Muscle of arm (tissue), 12 donors: Measurements from ENCODE around the gene SPIN2B. TPM values are rescaled to one million over a fixed set of nuclear protein-coding genes. Genes with fewer than 3 reads are reported as not detected.

Source experiments
- DNase-seq: peaks from one replicate; pipeline ENCODE4 v3.0.0-alpha.2; 2013
- polyA plus RNA-seq, 12 donors: library from polyadenylated mRNA; unstranded; fragments of 120-200 nt; gene quantifications; one replicate each; pipeline ENCODE4 v1.2.1, GENCODE V29; 2013; ENCODE audit not compliant: insufficient read length in 12 of 12

The SPIN2B gene
- polyA plus RNA-seq, 12 donors, result 9.5 to 18.0 (median 12.6) TPM; not detected in 2

GRCh38 chrX:57083143-57083542, 38.2 kb downstream of the SPIN2B start:
- DNase-seq, result no peak

- DNase-seq, result no peak
These were observed 46.9 kb downstream of the SPIN2B start for GRCh38 chrX:57074458-57074857.

GRCh38 chrX:57070185-57070984, 51.0 kb downstream of the SPIN2B start:
- no peak for DNase-seq

Other genes starting within 250 kb of the SPIN2B start
- 10 to 100 TPM in 10 of 12 donors, 1 to 10 TPM in 1, not detected in 1; 9.0 to 27.0 (median 14.0) TPM for gene SPIN3, start 126.0 kb downstream of the SPIN2B start, polyA plus RNA-seq
- 1 to 10 TPM in 10 of 12 donors, not detected in 2; 1.9 to 6.7 (median 3.8) TPM for gene SPIN2A, start 15.8 kb upstream of the SPIN2B start, polyA plus RNA-seq
- gene FAAH2, start 165.2 kb upstream of the SPIN2B start, polyA plus RNA-seq, result 1 to 10 TPM in 4 of 12 donors, under 1 TPM in 6, not detected in 2; 0.53 to 4.8 (median 0.88) TPM